Esophagus muscularis mucosa (tissue), 4 donors: ENCODE results near the gene EXOC3.

Source experiments
- CTCF ChIP-seq, 3 experiments: fragments of 200-600 bp in 2 of 3; fragments of 450-650 bp in 1 of 3; sonication (generic) in 2 of 3; IDR thresholded peaks; one replicate each; pipeline ENCODE4 v1.5.1; 2017 to 2019; ENCODE audit warnings: antibody characterized with exemption in 3 of 3, mild to moderate bottlenecking in 2 of 3, moderate library complexity in 1 of 3
- EP300 ChIP-seq: sonication (generic); formaldehyde crosslinking; IDR thresholded peaks from one replicate; pipeline ENCODE4 v1.6.1; 2017; ENCODE audit warnings: antibody characterized with exemption
- POLR2A ChIP-seq: fragments of 450-650 bp; IDR thresholded peaks from one replicate; pipeline ENCODE4 v1.6.1; 2017; ENCODE audit warnings: antibody characterized with exemption, moderate library complexity, mild to moderate bottlenecking, low read depth

GRCh38 chr5:396531-396961 lies 46.4 kb upstream of the EXOC3 start:
- TF ChIP-seq POLR2A, result no peak
- no peak for TF ChIP-seq CTCF (IDR thresholded peaks at IDR 0.05)
- no peak for TF ChIP-seq EP300
